ENCODE measurements around the gene PAX2.

The PAX2 gene

DNA sequence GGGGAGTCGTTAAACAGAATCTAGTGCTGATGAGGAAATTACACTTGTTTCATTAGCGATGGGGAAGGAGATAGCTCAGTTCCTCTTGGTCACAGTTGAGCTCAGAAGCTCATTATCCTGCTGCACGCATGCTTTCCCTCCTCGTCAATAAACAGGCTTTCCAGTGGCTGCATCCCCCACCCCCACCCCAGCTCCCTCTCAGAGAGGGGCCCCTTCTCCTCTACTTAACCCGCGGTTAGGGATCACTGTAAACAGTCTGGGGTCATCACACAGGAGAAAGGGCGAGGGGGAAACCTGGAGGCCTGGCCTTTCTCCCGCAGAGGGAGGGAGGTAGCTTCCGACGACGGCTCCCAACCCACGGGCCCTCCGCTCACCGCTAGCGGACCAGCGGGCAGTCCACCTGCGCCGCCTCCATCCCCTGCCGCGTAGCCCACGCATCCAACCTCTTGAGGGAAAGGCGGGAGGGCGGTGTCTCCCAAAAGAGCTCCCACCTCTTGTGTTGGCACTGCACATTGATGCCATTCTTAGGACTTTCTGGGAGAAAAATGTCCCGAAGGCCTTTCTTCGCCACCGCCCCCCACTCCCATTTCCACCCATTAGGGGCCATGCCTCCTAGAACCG, 80.8 kb downstream of the PAX2 start:
- peak in 1 of 2 donors; percentile 13 for DNase-seq

DNA sequence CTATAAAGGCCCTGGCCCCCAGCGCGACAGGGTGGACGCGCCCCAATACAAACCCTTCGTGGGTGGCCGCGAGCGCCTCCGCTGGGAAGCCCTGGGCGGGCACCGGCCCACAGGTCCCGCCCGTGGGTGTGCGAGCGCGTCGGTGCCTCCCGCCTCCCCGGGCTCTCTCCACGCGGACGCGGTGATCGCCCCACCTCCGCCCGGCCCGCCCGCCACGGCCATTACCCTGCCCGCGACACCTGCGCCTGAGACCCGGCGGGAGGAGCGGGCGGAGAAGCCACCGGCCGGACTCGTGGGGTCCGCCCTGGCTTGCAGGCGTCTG, 81.2 kb downstream of the PAX2 start:
- DNase-seq: no peak

DNA sequence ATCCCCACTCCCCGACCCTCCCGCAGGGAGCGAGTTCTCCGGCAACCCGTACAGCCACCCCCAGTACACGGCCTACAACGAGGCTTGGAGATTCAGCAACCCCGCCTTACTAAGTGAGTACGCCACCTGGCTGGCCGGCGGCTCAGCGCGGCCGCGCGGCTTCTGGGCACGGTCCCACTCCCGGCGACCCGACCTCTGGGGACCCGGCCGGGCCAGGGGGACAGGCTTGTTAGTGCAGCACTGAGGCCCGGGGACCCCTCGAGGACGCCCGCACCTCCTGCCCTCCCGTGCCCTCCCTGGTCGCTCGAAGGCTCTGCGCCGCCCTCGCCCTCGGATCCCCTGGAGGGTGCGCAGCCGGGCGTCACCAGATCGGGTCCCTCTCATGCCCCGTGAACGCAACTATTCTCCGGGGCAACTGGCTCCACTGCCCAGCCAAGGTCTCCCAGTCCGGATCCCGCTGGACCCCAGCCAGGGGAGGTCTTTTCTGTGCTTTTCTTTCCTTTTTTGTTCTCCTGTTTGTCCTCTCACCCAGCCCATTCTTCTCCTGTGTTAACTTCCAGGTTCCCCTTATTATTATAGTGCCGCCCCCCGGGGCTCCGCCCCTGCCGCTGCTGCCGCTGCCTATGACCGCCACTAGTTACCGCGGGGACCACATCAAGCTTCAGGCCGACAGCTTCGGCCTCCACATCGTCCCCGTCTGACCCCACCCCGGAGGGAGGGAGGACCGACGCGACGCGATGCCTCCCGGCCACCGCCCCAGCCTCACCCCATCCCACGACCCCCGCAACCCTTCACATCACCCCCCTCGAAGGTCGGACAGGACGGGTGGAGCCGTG, 81.8 kb downstream of the PAX2 start:
- peak in 1 of 2 donors; percentile 17 for DNase-seq

DNA sequence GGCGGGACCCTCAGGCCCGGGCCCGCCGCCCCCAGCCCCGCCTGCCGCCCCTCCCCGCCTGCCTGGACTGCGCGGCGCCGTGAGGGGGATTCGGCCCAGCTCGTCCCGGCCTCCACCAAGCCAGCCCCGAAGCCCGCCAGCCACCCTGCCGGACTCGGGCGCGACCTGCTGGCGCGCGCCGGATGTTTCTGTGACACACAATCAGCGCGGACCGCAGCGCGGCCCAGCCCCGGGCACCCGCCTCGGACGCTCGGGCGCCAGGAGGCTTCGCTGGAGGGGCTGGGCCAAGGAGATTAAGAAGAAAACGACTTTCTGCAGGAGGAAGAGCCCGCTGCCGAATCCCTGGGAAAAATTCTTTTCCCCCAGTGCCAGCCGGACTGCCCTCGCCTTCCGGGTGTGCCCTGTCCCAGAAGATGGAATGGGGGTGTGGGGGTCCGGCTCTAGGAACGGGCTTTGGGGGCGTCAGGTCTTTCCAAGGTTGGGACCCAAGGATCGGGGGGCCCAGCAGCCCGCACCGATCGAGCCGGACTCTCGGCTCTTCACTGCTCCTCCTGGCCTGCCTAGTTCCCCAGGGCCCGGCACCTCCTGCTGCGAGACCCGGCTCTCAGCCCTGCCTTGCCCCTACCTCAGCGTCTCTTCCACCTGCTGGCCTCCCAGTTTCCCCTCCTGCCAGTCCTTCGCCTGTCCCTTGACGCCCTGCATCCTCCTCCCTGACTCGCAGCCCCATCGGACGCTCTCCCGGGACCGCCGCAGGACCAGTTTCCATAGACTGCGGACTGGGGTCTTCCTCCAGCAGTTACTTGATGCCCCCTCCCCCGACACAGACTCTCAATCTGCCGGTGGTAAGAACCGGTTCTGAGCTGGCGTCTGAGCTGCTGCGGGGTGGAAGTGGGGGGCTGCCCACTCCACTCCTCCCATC, 82.7 kb downstream of the PAX2 start:
- DNase-seq: no peak

DNA sequence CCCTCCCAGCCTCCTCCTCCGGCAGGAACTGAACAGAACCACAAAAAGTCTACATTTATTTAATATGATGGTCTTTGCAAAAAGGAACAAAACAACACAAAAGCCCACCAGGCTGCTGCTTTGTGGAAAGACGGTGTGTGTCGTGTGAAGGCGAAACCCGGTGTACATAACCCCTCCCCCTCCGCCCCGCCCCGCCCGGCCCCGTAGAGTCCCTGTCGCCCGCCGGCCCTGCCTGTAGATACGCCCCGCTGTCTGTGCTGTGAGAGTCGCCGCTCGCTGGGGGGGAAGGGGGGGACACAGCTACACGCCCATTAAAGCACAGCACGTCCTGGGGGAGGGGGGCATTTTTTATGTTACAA, 83.3 kb downstream of the PAX2 start:
- peak; percentile 22 to 26 for DNase-seq

DNA sequence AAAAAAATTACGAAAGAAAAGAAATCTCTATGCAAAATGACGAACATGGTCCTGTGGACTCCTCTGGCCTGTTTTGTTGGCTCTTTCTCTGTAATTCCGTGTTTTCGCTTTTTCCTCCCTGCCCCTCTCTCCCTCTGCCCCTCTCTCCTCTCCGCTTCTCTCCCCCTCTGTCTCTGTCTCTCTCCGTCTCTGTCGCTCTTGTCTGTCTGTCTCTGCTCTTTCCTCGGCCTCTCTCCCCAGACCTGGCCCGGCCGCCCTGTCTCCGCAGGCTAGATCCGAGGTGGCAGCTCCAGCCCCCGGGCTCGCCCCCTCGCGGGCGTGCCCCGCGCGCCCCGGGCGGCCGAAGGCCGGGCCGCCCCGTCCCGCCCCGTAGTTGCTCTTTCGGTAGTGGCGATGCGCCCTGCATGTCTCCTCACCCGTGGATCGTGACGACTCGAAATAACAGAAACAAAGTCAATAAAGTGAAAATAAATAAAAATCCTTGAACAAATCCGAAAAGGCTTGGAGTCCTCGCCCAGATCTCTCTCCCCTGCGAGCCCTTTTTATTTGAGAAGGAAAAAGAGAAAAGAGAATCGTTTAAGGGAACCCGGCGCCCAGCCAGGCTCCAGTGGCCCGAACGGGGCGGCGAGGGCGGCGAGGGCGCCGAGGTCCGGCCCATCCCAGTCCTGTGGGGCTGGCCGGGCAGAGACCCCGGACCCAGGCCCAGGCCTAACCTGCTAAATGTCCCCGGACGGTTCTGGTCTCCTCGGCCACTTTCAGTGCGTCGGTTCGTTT, 83.9 kb downstream of the PAX2 start:
- no peak for DNase-seq

DNA sequence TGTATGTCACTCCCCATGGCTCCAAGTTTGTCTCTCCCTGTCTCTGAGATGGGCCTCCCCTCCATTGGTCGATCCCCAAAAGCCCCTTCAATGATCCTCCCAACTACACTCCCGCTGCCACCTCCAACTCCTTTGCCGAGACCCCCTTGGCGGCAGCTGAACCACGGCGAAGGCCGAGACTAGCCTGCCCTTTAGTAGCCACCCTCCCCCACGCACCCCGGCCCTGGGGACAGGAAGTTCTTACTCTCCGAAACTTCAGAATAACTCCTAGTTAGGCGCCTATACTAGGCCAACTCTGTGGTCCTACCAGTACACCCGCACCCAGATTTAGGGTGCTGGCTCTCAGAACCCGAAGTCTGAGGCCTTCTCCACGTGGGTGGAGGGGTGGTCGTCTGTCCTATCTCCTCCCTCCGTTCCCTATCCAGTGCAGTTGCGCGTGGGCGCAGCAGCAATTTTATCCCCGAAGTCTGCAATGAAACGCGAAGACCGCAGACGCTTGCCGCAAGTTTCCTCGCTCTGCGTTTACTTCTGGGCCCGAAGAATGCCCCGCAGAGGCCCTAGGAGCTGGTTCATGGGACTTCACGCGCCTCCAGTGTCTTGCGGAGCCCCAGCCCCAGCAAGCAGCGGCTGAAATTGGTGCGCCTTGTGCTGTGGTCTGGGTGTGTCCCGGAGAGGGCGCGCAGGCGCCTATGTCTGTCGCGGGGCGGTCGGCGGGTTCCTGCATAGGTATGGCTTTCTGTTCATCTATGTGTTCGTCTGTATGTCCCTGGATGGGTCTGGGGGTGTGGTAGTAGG, 84.7 kb downstream of the PAX2 start:
- no peak for DNase-seq

DNA sequence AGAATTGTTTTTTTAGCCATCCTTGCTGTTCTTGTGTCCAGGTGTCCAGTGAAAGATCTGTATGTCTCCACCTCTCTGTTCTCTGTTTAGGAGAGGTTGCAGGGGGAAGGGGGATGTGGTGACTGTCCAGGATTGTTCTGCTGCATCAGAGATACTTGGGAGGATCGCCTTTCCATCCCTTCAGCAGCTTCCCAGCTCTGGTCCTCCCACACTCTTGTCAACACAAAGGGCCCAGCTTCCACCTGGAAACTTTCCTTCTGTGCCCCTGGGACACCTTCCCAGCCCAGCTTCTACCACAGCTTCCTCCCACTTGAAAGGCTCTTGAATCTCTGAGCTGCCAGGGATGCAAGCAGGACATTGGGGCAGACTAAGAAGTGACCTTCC, 85.3 kb downstream of the PAX2 start:
- DNase-seq: no peak

DNA sequence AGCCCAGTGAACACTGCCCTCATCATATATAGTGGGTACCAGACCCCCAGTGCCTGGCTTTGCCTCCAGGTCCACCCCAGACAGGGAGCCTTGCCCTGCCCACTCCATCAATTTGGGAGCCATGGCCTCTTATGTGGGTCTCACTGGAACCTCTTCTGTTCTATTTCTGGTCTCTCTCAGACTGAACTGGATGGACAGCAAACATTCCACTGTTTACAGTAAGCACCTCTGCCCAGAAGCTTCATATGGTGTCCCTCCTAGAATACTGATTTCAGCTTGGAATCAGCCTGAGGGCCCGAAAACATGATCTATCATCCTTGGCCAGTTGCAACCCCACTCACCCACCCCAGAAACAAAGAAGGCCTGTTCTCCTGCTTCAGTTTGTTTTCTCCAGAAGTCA, 86.4 kb downstream of the PAX2 start:
- no peak for DNase-seq

DNA sequence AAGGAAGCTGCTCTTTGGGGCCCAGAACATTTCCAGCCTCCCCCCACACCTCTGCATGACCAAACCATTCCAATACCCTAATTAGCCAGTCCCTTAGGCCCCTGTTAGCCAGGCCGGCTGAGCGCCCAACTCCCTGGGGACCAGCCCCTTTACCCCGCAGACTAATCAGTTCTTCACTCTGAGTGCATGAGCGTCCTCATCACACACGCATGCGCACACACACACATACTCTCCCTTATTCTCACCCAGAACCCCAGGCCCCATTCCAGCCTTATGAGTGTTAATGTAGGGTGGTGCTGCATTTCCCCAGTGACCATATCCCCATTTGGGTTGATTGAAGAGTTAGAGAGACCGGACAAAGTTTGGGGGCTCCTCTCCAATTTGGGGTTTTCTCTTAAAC, 90.4 kb downstream of the PAX2 start:
- DNase-seq: no peak

DNA sequence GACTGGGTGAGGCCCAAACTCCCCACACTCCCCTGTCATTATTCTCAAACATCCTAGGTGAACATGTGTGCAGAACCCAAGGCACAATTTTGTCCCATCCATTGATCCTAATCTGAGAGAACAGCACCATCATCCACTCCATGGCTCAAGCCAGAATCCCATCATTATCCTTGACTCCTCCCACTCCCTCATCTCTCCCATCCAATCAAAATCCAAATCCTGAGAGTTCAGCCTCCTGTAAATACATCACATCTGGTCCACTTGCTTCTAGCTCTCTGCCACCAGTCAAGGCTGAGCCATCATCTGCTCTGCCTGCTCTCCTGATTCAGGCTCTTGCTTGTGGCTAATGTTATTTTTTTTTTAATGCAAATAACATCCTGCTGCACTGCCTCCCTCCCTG, 91.5 kb downstream of the PAX2 start:
- no peak for DNase-seq

DNA sequence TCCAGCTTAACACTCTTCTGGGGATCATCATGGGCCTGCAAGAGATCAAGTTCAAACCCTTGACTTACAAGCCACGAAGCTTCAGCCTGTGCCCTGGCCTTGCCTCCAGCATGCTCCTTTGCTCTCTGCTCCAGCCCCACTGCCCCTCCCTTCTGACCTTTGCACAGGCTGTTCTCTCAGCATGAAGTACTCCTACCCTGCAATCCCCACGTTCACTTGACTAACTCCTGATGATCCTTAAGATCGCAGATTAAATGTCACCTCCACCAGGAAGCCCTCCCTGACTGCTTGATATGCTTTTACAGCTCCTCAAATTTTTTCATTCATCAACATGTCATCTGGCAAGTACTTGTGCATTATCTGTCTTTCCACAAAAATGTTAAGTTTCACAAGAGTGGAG, 91.9 kb downstream of the PAX2 start:
- DNase-seq: no peak

DNA sequence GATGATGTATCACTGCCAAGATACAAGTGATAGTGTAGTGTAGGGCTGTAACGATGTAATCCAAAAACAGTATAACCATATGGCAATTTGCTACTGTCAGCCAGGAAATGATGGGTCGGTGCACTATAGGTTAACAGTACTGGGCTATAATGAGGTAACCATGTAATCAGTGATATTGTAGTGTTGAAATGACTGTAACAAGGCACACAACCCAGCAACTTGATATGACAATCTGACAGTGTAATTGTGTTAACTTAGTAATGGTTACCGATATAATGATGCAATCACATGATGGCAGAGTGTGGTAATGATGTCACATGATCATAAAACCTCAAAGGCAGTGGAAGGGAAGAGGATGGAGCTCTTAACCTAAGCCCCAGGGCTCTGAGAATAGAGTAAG, 93.6 kb downstream of the PAX2 start:
- no peak for DNase-seq

DNA sequence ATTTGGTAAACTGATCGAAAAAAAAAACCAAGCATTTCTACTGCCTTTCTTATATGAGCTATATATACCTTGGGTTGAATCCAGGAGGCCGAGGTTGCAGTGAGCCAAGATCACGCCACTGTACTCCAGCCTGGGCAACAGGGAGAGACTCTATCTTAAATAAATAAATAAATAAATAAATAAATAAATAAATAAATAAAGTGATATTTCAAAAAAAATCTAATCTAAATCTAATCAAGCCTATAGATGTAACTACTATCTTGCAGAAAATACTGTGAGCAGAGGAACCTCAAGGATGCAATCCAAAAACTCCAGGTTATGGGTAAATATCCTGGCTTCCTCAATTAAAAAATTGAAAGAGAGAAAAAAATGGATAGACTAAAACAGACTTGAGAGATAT, 96.1 kb downstream of the PAX2 start:
- no peak for DNase-seq

DNA sequence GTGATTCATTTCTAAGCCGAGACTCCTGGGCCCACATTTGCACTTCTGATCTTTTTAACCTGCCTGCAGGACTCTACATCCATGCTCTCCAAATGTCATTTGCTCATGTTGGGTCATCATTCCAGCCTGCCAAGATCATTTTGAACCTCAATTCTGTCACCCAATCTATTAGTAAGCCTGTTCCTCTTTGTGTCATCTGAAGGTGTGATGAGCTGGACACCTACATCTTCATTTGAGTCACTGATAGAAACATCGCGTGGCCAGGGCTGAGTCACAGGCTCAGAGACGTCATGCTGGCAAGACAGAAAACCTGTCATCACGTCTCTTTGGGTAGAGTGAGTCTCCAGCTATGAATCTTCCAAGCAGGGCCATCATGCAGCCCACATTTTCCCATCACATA, 102.1 kb downstream of the PAX2 start:
- no peak for DNase-seq

DNA sequence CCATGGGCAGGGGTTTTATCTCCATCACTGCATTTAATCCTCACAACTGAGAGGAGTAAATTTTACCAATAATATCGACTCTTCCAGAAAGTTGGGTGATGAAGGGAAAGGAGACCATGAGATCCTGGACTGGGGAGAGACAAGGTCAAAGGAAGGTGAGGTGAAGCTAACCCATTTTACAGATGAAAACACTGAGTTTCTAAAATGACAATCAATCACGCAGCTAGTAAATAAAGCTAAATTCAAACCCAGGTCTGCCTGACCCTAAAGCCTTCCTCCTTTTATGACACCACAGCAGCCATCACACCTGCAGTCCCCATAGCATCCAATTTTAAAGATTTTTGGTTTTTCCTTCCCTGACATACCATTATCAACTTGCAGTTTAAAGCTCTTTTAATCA, 103.4 kb downstream of the PAX2 start:
- DNase-seq: no peak

DNA sequence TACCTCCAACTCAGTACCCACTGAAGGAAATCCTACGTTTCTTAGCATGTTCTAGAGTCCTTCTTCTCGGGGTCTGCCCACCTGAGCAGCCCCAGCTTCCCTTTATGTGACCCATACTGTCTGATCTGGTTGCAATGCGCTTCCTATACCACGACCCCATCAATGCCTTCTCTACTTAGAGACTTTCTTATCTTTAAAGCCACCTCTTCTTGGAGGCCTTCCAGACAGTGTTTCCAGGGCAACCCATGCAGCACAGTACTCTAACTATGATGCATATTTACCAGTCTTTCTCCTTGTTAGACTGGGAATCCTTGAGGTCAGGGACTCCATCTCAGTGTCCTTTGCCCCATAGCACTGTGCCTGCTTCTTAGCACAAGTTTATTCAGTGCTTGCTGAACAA, 112.9 kb downstream of the PAX2 start:
- no peak for DNase-seq

DNA sequence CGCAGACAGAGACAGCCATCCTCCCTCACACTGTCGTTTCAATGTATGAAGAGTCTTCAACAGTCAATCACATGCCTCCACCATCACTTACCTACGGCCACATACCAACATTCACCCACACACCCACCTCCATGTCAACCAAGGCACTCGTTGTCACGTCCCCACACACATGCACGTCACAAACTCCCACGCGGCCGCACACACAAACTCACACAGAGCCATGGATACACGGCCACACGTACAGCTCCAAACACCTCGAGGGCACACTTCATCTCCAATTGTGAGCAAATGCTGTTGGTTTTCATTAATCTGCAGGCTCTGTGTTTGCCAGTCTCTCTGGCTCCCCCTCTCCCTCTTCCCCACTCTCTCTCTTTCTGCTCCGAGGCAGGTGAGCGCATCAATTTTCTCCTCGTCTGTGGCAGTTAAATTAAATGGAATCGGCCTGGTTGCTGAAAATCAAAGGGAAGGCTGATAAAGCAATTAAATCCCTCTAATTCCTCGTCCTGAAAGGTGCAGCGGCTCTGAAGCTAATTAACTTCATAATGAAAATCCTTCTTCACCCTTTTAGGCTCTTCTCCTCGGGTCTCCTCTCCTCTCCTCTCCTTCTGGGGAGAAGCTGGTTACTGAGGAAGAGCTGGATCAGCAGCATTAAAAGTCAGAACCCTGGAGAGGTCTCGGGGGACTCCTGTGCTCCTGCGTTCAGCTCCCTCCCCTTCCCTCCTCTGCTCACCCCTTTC, 113.5 kb downstream of the PAX2 start:
- DNase-seq: no peak

DNA sequence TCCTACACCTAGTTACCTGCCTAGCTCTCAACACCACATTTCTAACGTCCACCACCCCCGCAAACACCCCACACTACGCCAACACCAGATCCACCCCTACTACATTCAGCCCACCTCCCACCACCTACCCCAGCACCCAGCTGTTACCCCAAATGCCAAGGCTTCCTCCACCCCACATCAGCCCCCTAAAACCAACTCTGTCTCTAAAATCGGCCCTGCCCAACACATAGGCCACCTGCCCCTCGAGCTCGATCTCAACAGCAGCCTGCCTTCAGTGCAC, 114.0 kb downstream of the PAX2 start:
- no peak for DNase-seq

DNA sequence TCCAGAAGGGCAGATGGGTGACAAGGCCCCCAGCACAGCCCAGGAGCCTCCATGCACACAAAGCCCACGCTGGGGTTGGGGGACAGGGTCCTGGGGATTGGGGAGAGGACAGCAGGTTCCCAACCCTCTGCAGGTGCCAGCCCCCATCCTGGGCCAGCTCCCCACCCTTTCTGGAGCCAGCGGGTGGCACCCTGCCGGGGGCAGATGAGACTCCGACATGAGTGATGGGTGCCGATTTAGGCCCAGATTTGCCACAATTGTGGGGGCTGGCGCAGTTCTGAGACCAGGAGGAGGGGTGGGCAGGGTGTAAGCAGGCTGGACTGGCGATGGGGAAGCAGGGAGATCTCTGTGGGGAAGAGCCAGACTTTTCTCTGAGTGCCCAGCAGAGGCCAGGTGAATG, 118.1 kb downstream of the PAX2 start:
- no peak for DNase-seq

DNA sequence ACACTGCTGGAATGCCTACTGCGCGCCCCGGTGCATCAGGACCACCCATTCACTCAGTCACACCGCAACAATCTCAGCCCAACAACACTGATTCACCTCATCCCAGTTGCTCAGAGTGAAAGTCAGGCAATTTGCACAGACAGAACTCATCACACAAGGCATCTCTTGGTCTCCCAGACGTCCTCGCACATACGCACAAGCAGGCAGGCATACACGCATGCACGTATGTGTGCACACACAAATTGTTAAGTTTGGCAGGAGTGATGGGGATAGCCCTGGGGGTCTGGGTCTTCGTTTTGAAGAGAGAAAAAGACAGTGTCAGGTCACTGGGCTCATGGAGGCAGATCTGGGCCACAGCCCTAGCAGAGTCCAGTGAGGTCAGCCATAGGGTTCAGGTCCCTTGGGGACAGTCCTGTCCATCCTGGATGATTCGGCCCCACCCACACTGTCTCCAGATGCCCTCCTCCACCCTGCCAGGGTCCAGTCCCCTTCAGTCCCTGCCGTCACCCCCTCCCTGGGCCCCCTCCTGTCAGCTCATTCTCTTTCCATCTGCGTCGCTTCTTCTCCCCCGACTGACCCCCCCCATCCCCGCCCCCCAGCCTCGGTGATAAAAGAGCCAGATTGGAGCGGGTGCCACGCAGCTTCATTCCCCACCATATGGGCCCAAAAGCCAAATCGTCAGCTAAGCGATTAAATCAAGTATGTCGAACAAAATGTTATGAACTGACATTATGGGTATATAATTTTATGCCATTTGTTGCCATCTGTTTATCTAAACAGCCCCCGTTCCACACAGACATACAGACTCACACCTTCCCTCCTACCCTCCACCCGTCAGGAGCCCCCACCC, 118.9 kb downstream of the PAX2 start:
- no peak for DNase-seq

All from CD4-positive, alpha-beta T cell treated with Interleukin-4 for 1 hour (primary cell).